B cell (primary cell): Measurements from ENCODE around the gene ANKRD29.

Experiments
- CTCF ChIP-seq: fragments of 200-600 bp; IDR thresholded peaks from one replicate; pipeline ENCODE4 v1.8.0; 2022; ENCODE audit warnings: antibody characterized with exemption, mild to moderate bottlenecking
- EZH2 ChIP-seq: IDR thresholded peaks from 2 replicates; pipeline ENCODE4 v1.6.1; 2012; ENCODE audit warnings: borderline replicate concordance, low read depth, mild to moderate bottlenecking, moderate library complexity, low read length; ENCODE audit not compliant: insufficient read depth, poor library complexity, severe bottlenecking

GRCh38 chr18:23609390-23610023 lies 53.2 kb downstream of the ANKRD29 start:
- TF ChIP-seq CTCF = no peak
- TF ChIP-seq EZH2 = no peak
